Left lung (tissue), 10 donors: ENCODE measurements around the gene ADGRG3. TPM values are rescaled to one million over a fixed set of nuclear protein-coding genes. Genes with fewer than 3 reads are reported as not detected.

Experiments used
- ATAC-seq: fragments of 200-7000 bp; cut with Tn5 transposase; one replicate; pipeline ENCODE4 v1.9.1; 2020; ENCODE audit warnings: moderate library complexity
- DNase-seq, 4 donors: peaks; one replicate each; pipeline ENCODE4 v3.0.0-alpha.2; 2013 to 2020
- H3K27ac ChIP-seq, 2 donors: fragments of 200-600 bp; sonication (generic) in 1 of 2; one replicate each; pipeline versions ENCODE4 v1.5.0 to v1.8.0; 2020 to 2021
- H3K27me3 ChIP-seq, 2 donors: fragments of 200-600 bp; sonication (generic) in 1 of 2; one replicate each; pipeline versions ENCODE4 v1.5.0 to v1.8.0; 2020 to 2021
- H3K36me3 ChIP-seq, 2 donors: fragments of 200-600 bp; sonication (generic) in 1 of 2; one replicate each; pipeline versions ENCODE4 v1.5.0 to v1.8.0; 2020 to 2021
- H3K4me1 ChIP-seq, 2 donors: fragments of 200-600 bp; one replicate each; pipeline ENCODE4 v1.8.0; 2021
- H3K4me3 ChIP-seq, 2 donors: fragments of 200-600 bp; sonication (generic) in 1 of 2; one replicate each; pipeline versions ENCODE4 v1.5.0 to v1.8.0; 2020 to 2021; ENCODE audit warnings: mild to moderate bottlenecking in 1 of 2
- H3K9me3 ChIP-seq, 2 donors: fragments of 200-600 bp; sonication (generic) in 1 of 2; one replicate each; pipeline versions ENCODE4 v1.5.0 to v1.8.0; 2020 to 2021
- intact Hi-C, 2 donors: fragments of 100-400 bp; cut with DNase I; formaldehyde crosslinking; loops; one replicate each; pipeline versions ENCODE4 v1.11.2 to v1.14.2; 2022
- polyA plus RNA-seq, 6 donors: library from polyadenylated mRNA; unstranded; fragments of 120-200 nt; gene quantifications; one replicate each; pipeline ENCODE4 v1.2.1, GENCODE V29; 2013; ENCODE audit not compliant: insufficient read length in 6 of 6
- total RNA-seq, 2 donors: library from RNA; stranded (reverse); fragmentation: NEBNext Ultra II Directional; extraction: Animal tissue kit (Norgen Biotek cat#: 25700); gene quantifications; one replicate each; pipeline ENCODE4 v1.2.1, GENCODE V29; 2021
- TF ChIP-seq, protein P1 (sequence below), 2 donors: fragments of 200-600 bp; sonication (generic) in 1 of 2; IDR thresholded peaks; one replicate each; pipeline versions ENCODE4 v1.5.0 to v1.8.0; 2021; ENCODE audit warnings: antibody characterized with exemption in 2 of 2
- donor health status: DM: no; HTN: yes; CAD: no.
- donor health status: DM: no; HTN: no; CAD: no.

Gene ADGRG3
- total and polyA plus RNA-seq, 8 donors = 0.70 to 29.8 (median 1.1) TPM

DNA sequence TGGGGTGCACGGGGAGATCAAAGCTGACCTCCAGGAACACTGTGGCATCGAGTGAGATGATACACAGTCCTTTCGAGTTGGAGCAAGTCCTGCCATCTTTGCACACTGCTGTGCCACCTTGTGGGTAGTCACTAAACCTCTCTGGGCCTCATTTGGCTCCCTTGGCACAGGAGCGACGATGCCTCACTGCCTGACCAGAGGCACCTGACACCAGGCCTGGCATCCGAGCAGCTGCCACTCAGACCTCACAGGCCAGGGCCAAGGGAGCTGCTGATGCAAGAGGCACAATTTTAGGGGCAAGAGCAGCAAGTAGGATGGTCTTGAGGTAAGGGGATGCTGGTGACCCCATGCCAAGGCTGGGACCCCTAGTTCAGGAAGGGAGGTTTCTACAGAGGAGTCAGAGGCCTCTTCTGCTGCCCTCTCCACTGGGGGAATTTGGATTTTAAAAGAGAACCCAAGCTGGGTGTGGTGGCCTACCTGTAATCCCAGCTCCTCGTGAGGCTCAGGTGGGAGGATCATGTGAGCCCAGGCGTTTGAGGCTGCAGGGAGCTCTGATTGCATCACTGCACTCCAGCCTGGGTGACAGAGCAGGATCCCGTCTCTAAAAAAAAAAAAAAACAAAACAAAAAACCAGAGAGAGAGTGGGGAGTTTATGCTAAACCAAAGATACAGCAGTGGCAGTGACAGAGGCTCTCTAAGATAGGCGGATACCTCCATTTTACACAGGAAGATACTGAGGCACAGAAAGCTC is 46.4 kb upstream of the ADGRG3 start:
- peak in 2 of 4 donors; percentile 57 to 58 for DNase-seq
- TF ChIP-seq, protein P1, sequence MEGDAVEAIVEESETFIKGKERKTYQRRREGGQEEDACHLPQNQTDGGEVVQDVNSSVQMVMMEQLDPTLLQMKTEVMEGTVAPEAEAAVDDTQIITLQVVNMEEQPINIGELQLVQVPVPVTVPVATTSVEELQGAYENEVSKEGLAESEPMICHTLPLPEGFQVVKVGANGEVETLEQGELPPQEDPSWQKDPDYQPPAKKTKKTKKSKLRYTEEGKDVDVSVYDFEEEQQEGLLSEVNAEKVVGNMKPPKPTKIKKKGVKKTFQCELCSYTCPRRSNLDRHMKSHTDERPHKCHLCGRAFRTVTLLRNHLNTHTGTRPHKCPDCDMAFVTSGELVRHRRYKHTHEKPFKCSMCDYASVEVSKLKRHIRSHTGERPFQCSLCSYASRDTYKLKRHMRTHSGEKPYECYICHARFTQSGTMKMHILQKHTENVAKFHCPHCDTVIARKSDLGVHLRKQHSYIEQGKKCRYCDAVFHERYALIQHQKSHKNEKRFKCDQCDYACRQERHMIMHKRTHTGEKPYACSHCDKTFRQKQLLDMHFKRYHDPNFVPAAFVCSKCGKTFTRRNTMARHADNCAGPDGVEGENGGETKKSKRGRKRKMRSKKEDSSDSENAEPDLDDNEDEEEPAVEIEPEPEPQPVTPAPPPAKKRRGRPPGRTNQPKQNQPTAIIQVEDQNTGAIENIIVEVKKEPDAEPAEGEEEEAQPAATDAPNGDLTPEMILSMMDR (IDR thresholded peaks at IDR 0.05) = no peak
- intact Hi-C loops = no loop called here
- no peak for ATAC-seq
- Histone ChIP-seq H3K9me3 (no peaks in the 10 kb centered on the region), H3K36me3 (no peaks in the 10 kb centered on the region), H3K4me3 (no peak overlapping the region), H3K27me3 (no peaks in the 10 kb centered on the region), H3K4me1 (peaks cover 3 to 5% of the 10 kb centered on the region in 2 donors), H3K27ac (no peak overlapping the region)

DNA sequence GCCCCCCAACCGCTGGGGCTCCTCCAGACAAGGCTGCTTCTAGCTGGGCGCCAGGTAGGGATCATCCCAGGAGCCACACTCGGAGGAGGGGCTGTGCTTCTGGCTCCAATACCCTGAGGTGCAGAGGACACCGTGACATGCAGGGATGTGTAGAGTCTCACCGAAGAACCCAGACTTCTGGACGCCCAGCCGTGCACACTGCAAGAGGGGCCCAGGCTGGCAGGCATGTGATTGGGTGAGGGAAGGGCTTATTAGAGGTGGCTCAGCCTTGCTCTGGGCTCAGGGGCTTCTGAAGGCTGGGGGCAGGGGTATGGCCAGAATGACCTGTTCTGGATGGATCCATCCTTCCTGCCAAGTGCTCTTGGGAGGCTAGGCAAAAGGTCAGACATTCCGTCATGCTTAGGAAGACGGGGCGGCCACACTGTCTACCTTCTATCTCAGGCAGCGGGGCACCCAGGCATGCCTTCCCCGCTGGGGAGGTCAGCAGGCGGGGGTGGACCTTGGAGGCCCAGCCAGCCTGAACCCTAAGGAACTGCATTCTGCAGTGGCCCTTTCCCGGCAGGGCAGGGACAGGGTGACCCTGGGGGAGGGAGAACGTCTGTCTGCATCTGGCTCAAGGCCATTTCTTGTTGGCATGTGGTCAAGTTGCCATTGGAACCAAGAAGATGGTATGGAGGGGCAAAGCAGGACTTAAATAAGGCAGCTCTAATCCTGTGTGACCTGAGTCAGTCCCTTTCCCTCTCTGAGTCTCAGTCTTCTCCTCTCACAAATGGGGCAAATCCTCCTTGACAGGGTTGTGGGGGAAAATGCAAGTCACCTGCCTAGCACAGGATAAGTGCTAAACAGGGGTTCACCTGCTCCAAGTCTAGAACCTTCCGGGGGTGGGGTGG is 45.5 kb upstream of the ADGRG3 start:
- no peak overlapping the region for H3K27ac ChIP-seq
- peaks cover 0 to under 1% of the 10 kb centered on the region in 2 donors for H3K27me3 ChIP-seq
- intact Hi-C loops = no loop called here
- ATAC-seq = no peak
- H3K4me3 ChIP-seq = no peak overlapping the region
- H3K36me3 ChIP-seq = no peaks in the 10 kb centered on the region
- TF ChIP-seq, protein P1 (IDR thresholded peaks at IDR 0.05) = no peak
- no peaks in the 10 kb centered on the region for H3K9me3 ChIP-seq
- H3K4me1 ChIP-seq = peaks cover 3 to 5% of the 10 kb centered on the region in 2 donors
- peak in 2 of 4 donors; percentile 30 to 62 for DNase-seq

DNA sequence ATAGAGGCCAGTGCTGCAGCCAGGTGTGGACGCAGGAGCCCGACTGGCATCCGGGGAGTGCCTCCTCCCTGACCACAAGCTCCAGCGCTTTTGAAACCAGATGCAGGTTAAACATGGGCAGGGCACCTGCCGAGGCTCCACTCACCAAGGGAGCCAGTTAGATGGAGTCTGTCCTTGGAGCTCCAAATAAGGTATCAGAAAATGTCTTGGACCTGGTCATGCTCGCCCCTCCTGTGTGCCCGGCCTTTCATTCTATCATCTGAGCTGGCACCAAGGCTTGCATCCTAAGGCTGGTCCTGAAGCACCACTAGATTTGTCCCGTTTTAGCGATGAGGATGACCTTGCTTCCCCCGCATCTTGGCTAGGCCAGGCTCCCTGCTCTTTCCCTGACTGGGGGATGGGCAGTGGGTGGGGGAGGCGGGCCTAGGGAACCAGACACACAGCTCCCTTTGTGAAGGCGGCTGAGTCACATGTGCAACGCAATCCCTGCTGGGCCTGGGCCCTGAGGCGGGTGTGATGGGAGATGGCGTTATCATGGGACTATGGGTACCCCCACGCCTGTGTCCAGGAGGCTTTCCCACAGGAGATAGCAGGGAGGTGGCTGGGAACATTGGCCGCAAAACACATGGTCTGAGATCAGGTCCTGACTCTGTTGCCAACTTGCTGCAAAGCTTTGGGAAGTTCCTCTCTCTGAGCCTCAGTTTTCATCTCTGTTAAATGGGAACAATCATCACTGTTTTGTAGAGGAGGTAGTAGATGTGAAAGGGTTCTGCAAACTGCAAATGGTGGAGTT is 44.7 kb upstream of the ADGRG3 start:
- Histone ChIP-seq H3K27me3 (peaks cover 0 to 9% of the 10 kb centered on the region in 2 donors), H3K27ac (no peak overlapping the region), H3K9me3 (no peaks in the 10 kb centered on the region), H3K4me3 (no peak overlapping the region), H3K36me3 (no peaks in the 10 kb centered on the region), H3K4me1 (peaks cover 10 to 12% of the 10 kb centered on the region in 2 donors)
- ATAC-seq (peak; percentile 33), DNase-seq (peak in 2 of 4 donors; percentile 51 to 71)
- intact Hi-C loops = no loop called here
- TF ChIP-seq, protein P1 (IDR thresholded peaks at IDR 0.05) = no peak

DNA sequence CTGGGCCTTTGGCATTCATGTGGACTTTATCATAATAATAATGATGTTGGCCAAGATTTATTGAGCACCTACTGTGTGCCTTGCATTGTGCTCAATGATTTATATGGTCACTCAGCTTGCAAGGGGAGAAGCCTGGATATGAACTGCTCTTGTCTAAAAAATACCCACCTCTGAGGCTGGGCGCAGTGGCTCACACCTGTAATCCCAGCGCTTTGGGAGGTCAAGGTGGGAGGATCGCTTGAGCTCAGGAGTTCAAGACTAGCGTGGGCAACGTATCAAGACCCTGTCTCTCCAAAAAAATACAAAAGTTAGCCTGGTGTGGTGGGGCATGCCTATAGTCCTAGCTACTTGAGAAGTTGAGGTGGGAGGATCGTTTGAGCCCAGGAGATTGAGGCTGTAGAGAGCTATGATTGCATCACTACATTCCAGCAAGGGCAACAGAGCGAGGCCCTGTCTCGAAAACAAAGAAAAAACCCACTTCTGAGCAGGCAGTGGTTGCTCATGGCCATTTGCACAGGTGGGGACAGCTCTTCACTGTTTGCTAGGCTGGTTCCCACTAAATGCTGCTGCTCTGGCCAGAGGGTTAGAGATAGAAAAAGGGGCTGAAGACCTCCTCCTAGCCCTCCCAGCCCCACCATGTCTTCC is 43.9 kb upstream of the ADGRG3 start:
- ATAC-seq (peak; percentile 4), DNase-seq (no peak)
- Histone ChIP-seq H3K4me1 (peaks cover 8 to 13% of the 10 kb centered on the region in 2 donors), H3K36me3 (no peaks in the 10 kb centered on the region), H3K27ac (no peak overlapping the region), H3K9me3 (no peaks in the 10 kb centered on the region), H3K27me3 (peaks cover 0 to 15% of the 10 kb centered on the region in 2 donors), H3K4me3 (no peak overlapping the region)
- intact Hi-C loops = no loop called here
- TF ChIP-seq, protein P1 (IDR thresholded peaks at IDR 0.05) = no peak
